Activated effector memory CD4-positive, alpha-beta T cell treated with anti-CD3 and anti-CD28 coated beads, Interleukin-2, amount 50 U/mL, for 16 hours (primary cell): ENCODE results near the gene SIN3B.

Experiments used
- DNase-seq: peaks from one replicate; pipeline ENCODE4 v3.0.0-alpha.2; 2020

Gene SIN3B

DNA sequence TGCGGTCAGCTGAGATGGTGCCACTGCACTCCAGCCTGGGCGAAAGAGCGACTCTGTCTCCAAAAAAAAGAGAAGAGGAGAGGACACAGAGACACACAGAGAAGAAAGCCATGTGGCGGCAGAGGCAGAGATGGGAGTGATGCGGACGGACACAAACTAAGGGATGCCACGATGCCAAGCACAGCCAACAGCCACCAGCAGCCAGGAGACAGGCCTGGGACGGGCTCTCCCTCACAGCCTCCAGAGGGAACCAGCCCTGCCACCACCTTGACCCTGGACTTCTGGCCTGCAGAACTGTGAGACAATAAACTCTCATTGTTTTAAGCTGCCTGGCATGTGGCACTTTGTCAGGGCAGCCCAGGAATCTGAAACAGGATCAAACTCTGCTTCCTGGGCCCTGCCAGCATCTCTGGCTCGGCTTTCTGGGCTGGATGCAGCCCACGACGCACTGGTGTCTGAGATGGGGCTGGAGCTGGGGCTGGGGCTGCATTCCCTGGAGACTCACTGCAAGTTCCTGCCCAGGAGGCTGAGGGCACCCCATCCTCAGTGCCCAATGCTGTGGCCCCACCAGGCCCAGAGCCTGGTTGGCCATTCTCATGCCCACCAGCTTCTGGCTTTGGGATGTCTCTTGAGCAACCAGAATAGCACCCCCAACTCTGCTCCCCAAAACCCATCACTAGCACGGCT is 62.6 kb downstream of the SIN3B start:
- no peak for DNase-seq

DNA sequence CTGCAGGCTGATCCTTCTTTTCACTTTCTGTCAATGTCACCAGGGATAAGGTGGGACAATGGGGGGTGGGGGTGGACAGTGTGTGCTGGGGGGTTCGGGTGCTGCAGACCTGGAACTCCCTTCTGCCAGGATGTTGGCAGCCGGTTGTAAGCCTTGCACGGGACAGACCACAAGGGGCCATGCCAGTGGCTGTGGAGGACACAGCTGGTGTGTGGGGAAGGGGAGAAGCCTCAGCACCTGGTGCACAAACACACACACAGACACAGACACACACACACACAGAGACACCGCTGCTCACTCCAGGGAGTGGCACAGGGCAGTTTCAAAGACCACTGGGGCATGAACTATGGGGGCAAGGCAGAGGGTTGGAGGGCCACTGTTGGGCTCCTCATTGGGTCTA is 63.2 kb downstream of the SIN3B start:
- DNase-seq, result no peak

DNA sequence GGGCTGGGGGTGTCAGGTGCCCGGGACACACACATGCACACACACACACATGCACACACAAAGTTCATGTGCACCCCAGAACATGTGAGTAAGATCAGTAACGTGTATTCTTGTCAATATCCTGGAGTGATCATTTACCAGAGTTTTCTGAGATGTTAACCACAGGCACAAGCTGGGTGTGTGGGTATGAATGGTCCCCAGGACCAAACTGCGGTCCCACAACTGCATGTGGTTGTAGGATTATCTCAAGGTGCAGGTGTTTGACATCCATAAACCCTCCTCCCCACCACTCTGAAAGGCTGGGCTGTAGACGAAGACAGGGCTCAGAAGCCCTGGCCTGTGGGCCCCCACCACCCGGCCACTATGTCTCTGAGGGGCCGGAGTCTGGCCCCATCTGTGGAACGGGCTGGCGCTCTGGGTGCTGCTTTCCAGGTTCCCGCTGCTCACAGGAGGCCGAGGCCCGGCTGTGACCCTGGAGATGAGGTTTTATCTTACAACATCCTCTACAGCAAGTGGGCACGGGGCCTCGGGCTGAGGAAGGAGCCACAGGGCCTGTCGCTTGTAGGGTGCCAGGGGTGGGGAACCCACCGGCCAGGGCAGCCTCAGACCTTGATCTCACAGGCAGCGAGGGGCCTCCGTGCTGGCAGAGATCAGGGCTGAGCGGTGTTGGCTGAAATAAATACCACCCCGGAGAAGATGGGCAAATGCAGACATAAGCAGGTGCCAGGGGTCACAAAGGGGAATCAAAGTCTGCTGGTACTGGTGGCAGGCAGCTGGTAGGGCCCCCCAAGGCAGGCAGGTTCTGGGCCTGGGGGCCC is 63.9 kb downstream of the SIN3B start:
- no peak for DNase-seq

DNA sequence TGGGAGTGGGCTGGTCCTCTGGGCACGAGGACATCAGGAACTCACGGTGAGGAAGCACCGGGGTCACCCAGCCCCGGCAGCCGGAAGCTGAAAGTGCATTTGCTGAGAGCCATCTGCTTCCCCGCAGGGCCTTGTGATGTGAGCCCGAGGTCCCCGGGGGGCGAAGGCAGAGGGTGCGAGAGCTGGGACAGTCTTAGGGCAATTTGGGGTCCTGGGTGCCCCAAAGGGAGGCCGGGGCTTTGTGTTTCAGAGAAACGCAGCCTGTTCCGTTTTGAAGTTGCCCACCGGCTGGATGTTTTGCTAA is 64.4 kb downstream of the SIN3B start:
- DNase-seq, result no peak

DNA sequence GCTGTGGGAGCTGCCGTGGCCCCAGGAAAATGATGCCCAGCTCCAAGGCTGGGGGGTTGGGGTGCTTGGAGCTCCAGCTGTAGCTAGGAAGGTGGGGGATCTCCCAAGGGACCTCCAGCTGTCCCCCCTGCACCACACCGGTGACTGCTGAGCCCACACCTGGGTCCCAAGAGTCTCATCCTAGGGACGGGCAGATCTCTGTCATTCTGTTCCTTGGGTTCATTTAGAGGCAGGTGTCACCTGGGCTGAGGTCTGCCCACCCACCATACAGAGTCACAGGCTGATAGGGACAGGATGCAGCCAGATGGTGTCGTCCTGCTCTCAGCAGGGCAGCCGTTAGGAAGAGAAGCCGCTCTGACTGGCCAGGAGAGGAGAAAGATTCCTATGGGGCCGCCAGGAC is 64.9 kb downstream of the SIN3B start:
- no peak for DNase-seq

DNA sequence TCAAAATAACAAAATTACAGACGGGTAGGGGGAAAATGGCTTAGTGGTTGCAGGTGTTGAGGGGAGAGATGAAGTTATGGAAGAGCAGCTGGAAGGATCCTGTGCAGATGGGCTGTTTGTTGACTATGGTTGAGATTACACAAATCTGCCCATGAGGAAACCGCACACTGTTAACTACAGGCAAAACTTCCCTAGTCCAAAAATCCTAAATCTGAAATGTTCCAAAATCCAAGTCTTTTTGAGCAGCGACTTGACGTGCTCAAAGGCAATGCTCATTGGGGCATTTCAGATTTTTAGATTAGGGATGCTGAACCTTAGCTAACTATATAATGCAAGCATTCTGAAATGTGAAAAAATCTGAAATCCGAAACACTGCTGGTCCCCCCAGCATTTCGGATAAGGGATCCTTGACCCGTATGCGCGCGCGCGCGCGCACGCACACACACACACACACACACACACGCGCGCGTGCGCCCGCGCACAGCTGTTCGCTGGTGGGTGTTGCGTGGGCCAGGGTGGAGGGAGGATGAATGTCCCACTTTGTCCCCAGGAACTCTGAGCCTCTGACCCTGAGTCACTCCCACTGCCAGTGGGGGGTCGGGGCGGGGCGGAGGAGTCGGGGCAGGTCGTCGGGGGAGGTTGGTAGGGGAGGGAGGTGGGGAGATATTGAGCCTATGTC is 66.4 kb downstream of the SIN3B start:
- DNase-seq, result no peak

DNA sequence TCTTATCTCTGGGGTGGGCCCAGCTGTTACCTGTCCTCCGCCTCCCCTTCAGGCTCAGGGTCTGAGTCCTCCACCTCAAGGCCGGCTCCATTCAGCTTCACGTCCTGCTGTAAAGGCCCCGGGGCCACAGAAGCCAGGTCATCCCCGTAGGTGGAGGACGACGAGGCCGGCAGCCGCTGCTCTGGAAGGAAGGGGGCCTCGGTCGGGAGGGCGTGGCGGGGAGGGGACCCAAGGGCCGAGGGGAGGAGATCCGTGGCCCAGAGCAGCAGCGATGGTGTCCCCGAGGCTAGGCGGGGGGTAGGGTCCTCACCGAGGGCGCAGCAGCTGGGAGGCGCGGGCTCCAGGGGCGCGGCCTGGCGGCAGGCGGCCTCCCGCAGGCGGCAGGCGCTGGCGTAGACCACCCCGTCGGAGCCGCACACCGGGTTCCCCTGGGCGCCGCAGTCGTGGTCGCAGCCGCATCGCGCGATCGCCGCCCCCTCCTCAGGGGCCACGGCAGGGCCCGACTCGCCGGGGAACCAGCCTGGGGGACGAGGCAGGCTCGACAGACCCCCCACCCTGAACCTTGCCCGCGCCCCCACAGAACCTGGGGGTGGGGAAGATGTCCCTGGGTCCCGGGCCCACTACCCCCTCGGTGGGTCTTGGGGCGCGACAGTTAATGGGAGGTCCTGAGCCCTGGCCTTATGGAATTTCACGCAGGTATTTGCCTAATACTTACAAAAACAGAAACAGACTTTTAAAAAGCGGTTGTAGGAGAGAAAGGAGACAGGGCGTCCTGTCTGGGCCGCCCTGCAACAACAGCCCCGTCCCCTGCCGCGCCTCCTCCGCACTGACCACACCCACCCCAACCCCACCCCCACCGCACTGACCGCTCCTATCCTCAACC is 67.2 kb downstream of the SIN3B start:
- DNase-seq, result no peak

DNA sequence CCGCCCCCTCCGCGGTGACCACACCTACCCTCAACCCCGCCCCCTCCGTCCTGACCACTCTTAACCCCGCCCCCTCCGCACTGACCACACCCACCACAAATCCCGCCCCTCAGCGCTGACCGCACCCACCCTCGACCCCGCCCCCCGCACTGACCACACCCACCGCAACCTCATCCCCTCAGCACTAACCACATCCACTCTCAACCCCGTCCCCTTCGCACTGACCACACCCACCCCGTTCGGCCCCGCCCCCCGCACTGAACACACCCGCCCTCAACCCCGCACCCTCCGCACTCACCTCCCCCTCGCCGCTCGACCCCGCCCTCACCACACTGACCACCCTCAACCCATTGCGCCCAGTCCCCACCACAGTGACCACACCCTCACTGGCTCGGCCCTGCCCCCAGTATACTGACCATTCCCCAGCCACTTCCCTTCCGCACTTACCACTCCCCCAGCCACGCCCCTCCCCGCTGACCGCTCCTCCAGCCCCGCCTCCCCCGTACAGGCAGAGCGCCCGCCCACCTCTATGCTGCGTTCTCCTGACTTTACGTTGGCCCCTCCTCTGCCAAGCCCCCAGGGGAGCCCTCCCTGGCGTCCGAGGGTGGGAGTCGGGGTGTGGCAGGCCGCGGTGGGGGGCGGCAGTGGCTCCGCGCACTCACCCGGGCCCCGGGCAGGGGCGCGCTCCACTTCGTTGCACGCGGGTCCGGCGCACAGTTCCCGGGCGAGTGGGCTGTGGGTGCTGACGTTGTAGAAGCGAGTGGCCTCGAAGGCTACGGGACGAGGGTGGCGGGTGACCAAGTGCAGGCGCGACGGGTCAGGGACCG is 68.0 kb downstream of the SIN3B start:
- DNase-seq, result peak; percentile 84

DNA sequence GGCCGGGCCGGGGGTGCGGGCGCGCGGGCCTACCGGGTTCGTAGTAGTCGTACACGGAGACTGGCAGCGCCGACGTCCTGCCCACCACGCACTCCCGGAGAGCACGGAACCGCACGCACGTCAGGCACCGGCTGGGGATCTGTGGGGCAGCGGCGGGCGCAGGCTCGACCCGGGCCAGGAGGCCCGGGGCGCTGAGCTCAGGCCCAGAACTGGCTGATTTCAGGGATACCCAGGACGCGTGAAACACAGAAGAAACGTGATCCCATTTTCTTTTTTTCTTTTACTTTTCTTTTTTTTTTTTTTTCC is 68.6 kb downstream of the SIN3B start:
- peak; percentile 66 for DNase-seq

DNA sequence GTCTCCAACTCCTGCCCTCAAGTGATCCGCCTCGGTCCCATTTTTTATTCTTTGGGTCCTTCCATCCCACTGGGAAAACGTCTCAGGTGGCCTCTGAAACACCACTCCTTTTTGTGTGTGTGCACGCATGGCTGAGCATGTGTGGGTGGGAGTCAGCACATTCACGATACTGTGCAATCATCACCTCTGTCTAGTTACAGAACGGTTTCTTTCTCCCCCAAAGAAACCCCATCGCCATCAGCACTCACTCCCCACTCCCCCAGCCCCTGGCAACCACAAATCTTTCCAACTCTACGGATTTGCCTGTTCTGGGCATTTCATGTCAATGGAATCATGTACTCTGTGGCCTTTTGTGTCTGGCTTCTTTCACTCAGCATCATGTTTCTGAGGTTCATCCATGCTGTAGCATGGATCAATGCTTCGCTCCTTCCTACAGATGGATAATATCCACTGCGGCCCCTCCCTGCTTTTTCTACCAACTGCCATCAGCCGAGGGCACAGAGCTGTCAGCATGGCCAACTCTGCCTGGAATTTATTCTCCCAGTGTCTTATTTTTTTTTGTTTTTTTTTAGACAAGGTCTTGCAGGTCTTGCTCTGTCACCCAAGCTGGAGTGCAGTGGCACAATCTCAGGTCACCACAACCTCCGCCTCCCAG is 69.3 kb downstream of the SIN3B start:
- no peak for DNase-seq

DNA sequence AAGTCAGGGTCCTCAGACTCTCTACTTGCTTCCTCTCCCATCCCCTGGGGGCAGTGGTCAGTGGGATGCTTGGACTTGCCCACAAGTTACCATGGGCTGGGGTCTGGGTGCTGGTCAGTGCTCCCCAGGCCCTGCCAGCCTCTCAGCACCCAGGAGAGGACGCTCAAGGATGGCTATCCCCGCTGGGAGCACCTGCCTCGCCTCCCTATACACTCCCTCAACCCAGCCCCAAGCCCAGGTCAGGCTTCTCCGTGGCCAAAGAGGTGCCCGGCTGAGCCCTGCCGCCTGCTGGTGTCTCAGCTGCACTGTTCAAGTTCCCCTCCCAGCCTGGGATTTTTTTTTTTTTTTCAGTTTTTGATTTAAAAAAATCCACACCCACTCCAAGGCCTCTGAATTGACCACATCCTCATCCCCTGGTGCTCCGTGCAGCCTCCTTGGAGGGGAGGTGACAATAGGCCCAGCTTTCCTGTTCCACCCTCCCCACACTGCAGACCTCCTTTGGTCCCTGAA is 70.4 kb downstream of the SIN3B start:
- peak; percentile 63 for DNase-seq

DNA sequence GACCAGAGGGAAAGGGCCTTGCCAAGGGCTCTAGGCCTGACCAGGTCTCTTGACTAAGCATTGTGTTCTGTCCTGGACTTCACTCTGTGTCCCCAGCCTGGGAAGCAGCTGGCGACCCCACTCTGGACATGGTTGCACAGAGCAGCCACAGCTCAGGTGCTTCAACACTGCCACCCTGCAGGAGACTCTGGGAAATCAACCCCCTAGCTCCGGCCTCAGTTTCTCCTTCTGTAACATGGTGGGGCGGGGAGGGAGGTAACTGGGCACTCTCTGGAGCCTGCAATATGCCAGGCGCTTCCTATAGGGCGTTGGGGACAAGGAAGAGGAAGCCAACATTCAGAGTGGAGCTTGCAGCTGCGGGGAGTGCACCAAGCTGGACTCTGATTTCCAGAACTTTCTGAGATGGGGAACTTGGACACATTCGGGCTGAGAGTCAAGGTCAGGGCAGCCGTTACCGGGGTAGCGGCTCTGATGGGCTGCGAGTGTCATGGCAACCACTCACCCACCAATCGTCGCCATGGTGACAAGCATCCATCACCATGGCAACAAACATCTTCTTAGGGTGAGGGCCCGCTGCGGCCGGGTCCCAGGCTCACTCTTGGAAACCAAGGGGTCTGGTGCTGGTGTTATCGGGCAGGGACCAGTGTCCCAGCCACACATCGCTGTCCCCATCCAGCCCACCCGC is 72.4 kb downstream of the SIN3B start:
- DNase-seq, result no peak

DNA sequence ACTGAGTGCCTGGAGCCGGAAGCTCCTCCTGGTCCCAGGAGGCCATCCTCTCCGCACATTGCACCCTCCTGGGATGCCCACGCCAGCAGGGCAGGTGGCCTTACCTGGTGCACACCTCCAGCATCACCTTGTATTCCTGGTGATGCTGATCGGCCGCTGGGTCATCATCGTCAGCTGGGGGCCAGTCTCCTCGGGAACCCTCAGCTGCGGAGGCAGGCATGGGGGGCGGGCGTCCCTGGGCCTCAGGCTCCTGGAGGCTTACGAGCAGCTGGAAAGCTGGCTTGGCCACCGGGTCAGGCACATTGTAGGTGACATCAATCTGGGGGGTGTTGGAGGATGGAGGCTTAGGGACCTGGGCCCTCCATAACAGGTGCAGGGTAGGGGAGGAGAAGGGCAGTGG is 73.3 kb downstream of the SIN3B start:
- DNase-seq, result peak; percentile 61

DNA sequence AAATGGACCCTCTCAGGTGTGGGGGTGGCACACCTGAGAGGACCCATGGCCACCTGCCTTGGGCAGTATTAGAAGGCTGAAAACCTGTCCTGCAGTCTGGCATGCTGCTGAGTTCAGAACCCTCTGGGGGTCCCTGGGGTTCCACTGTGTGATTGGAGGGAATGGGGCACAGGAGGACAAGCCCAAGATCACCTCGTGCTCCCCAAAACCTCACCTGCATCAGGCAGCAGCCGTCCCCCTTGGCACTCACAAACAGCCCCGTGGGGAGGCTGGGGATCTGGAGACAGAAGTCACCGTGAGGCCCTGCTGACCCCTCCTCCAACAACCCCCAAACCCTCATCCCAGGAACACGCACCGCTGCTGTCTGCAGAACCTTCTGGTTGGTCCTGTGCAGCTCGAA is 74.1 kb downstream of the SIN3B start:
- peak; percentile 60 for DNase-seq

DNA sequence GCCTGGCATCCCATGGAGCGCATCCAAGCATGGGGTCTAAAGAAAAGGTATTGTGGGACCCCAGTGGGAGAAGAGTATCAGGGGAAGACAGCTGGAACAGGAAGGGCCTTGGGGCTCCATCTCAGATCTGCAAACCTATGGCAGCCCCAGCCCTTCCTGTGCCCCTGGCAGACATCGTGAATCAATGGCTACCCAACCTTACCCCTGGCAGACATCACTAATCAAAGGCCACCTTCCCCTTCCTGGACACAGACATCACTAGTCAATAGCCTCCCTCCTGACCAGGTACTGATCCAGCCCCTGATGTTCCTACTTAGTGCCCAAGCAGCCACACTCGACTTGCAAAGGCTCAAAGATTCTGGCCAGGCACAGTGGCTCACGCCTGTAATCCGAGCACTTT is 75.4 kb downstream of the SIN3B start:
- no peak for DNase-seq

DNA sequence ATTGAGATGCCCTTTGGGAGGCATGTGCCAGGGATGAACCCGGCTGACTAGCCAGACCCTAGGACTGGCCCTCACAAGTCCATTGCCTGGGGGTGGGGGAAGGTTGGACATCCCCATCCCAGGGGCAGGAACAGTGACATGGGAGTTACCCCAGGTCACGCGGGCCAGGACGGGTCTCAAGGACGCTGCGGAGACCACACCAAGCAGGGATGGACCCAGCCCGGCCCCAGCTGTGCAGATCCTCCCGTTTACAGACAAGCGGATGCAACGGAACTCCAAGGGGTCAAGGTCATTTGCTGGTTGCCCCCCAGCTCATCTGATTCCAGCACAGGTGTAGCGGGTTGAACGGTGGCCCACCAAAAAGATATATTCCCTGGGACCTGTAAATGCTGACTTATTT is 79.6 kb downstream of the SIN3B start:
- no peak for DNase-seq

DNA sequence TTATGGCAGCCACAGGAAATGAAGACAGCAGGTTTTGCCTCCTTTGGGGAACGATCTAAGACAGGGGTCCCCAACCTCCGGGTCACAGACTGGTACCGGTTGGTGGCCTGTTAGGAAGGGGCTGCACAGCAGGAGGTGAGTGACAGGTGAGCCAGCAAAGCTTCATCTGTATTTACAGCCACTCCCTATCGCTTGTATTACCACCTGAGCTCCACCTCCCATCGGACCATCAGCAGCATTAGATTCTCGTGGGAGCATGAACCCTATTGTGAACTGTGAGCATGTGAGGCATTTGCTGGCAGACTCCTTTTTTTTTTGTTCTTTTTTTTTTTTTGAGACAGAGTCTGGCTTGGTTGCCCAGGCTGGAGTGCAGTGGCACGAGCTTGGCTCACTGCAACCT is 81.8 kb downstream of the SIN3B start:
- no peak for DNase-seq

DNA sequence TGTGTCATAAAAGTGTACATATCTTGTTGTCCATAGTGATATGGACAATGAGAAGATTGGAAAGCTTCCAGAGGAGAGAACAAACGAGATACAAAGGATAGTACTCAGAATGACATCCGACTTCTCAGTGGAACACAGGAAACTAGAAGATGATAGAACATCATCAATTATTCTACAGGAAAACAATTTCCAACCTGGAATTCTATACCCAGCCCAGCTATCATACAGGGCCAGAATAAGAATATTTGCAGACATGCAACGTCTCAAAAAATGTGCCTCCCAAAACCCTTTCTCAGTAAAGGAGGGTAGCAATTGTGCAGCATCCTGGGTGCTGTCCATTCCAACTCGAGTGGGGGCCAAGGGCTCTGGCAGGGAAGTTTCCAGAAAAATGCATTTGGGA is 83.6 kb downstream of the SIN3B start:
- peak; percentile 13 for DNase-seq

DNA sequence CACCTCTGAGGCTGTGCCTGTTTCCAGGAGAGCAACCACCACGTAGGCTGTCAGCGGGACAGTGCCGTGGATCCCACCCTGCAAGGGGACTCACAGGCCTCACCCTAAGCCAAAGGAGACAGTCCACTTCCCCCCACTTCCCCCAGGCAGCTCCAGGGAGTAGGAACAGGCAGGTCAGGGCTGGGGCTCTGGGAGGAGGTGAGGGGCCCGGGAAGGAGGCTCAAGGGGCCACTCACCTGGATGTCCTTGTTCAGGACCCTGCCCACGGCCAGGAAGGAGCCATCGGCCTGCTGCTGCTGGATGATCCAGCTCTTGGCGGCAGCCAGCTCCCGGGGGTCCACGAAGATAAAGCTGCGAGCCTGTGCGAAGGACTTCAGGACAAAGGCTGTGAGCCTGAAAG is 85.2 kb downstream of the SIN3B start:
- peak; percentile 46 for DNase-seq

DNA sequence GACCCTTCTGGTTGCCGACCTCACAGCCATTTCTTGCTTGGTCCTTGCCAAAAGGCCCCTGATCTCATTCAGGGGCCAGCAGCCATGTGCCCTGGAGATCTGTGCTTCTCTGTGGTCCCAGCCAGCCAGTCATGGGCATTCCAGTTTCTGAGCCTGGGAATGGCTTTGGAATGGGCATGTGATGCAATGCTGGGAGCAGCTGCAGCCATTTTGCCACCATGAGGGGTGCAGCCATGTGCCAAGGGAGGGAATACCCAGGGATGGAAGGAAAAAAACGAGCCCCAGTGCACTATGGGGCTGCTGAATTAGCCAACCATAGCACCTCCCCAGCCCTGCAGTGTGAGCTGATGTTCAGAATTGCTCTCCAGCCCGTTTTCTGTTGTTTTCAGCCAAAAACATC is 85.9 kb downstream of the SIN3B start:
- DNase-seq, result peak; percentile 10

DNA sequence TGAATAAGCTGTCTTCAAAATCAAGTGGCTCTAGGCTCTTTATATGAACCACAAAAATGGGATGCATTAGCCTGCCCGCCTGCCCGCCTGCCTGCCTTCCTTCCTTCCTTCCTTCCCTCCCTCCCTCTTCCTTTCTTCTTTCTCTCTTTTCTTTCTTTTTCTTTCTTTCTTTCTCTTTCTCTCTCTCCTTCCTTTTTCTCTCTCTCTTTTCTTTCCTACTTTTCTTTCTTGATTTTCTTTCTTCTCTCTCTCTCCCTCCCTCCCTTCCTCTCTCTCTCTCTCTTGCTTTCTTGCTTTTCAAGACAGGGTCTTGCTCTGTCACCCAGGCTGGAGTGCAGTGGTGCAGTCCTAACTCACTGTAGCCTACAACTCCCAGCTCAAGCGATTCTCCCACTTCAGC is 86.5 kb downstream of the SIN3B start:
- no peak for DNase-seq
